Measurements from ENCODE around the gene SIMC1.

GRCh38 chr5:176383248-176383905 lies 145.2 kb downstream of the SIMC1 start:
- TF ChIP-seq CTCF (IDR thresholded peaks at IDR 0.05; ENCODE audit: insufficient read depth, low read depth, low read length), result no peak
- TF ChIP-seq EZH2 (IDR thresholded peaks at IDR 0.05; ENCODE audit: insufficient read depth, low read length), result no peak
